ENCODE data around the gene HOTAIR. TPM values are rescaled to one million over a fixed set of nuclear protein-coding genes. Genes with fewer than 3 reads are reported as not detected.

The HOTAIR gene
- total RNA-seq, 1 experiment from 2014 or later, result not detected

GRCh38 chr12:53956914-53957536 is 17.7 kb downstream of the HOTAIR start:
- CTCF ChIA-PET, result no interaction called here
- H3K4me3 Mint-ChIP-seq (ENCODE audit: low read depth, unreplicated experiment), result no peak overlapping the region
- no peak for DNase-seq

GRCh38 chr12:53956251-53956887 is 18.4 kb downstream of the HOTAIR start:
- Mint-ChIP-seq H3K27me3 (ENCODE audit: unreplicated experiment) (peaks cover 92% of the 10 kb centered on the region), H3K36me3 (ENCODE audit: insufficient read depth, unreplicated experiment) (no peaks in the 10 kb centered on the region), H3K4me1 (ENCODE audit: low read depth, unreplicated experiment) (peaks cover 9% of the 10 kb centered on the region), H3K27ac (ENCODE audit: unreplicated experiment) (no peak overlapping the region), H3K4me3 (ENCODE audit: low read depth, unreplicated experiment) (no peak overlapping the region), H3K9me3 (ENCODE audit: low read depth, unreplicated experiment) (no peaks in the 10 kb centered on the region)
- no peak for DNase-seq
- TF ChIP-seq CTCF (IDR thresholded peaks at IDR 0.05; ENCODE audit: unreplicated experiment), result no peak
- intact Hi-C loops (cut with micrococcal nuclease; ENCODE audit: unreplicated experiment), result no loop called here
- CTCF ChIA-PET, result interaction anchor here (0.8 kb wide), 1 partner anchor 37 kb away, joined by 3 read pairs; no protein-coding TSS in a partner anchor
- BruUV-seq (replicated peaks), result no TSS peak

More at GRCh38 chr12:53956914-53957536, 17.7 kb downstream of the HOTAIR start:
- Mint-ChIP-seq H3K27ac (ENCODE audit: unreplicated experiment) (no peak overlapping the region), H3K4me1 (ENCODE audit: low read depth, unreplicated experiment) (peaks cover 9% of the 10 kb centered on the region), H3K27me3 (ENCODE audit: unreplicated experiment) (peaks cover 86% of the 10 kb centered on the region), H3K9me3 (ENCODE audit: low read depth, unreplicated experiment) (no peaks in the 10 kb centered on the region), H3K36me3 (ENCODE audit: insufficient read depth, unreplicated experiment) (no peaks in the 10 kb centered on the region)
- no peak for TF ChIP-seq CTCF (IDR thresholded peaks at IDR 0.05; ENCODE audit: unreplicated experiment)
- BruUV-seq (replicated peaks), result no TSS peak
- intact Hi-C loops (cut with micrococcal nuclease; ENCODE audit: unreplicated experiment), result no loop called here

- Mint-ChIP-seq H3K4me1 (ENCODE audit: low read depth, unreplicated experiment) (peaks cover 9% of the 10 kb centered on the region), H3K27ac (ENCODE audit: unreplicated experiment) (no peak overlapping the region), H3K9me3 (ENCODE audit: low read depth, unreplicated experiment) (no peaks in the 10 kb centered on the region), H3K4me3 (ENCODE audit: low read depth, unreplicated experiment) (no peak overlapping the region), H3K27me3 (ENCODE audit: unreplicated experiment) (peaks cover 98% of the 10 kb centered on the region), H3K36me3 (ENCODE audit: insufficient read depth, unreplicated experiment) (no peaks in the 10 kb centered on the region)
- no TSS peak for BruUV-seq (replicated peaks)
- DNase-seq, result no peak
- CTCF ChIA-PET, result interaction anchor here (0.8 kb wide), 1 partner anchor 37 kb away, joined by 3 read pairs; no protein-coding TSS in a partner anchor
- no peak for TF ChIP-seq CTCF (IDR thresholded peaks at IDR 0.05; ENCODE audit: unreplicated experiment)
- intact Hi-C loops (cut with micrococcal nuclease; ENCODE audit: unreplicated experiment), result no loop called here
These were observed 18.9 kb downstream of the HOTAIR start for GRCh38 chr12:53955776-53956250.

- no TSS peak for BruUV-seq (replicated peaks)
- Mint-ChIP-seq H3K27ac (ENCODE audit: unreplicated experiment) (no peak overlapping the region), H3K9me3 (ENCODE audit: low read depth, unreplicated experiment) (no peaks in the 10 kb centered on the region), H3K27me3 (ENCODE audit: unreplicated experiment) (peaks cover 100% of the 10 kb centered on the region), H3K4me1 (ENCODE audit: low read depth, unreplicated experiment) (peaks cover 9% of the 10 kb centered on the region), H3K36me3 (ENCODE audit: insufficient read depth, unreplicated experiment) (no peaks in the 10 kb centered on the region), H3K4me3 (ENCODE audit: low read depth, unreplicated experiment) (no peak overlapping the region)
- TF ChIP-seq CTCF (IDR thresholded peaks at IDR 0.05; ENCODE audit: unreplicated experiment), result no peak
- CTCF ChIA-PET, result interaction anchor here (0.7 kb wide), 2 partner anchors 17 to 54 kb away, joined by 3 read pairs; partner anchors contain the start of gene HOXC8
- no peak for DNase-seq
- intact Hi-C loops (cut with micrococcal nuclease; ENCODE audit: unreplicated experiment), result no loop called here
These were observed 19.5 kb downstream of the HOTAIR start for GRCh38 chr12:53955036-53955775.

Measured in Calu3 (cell line).